Measurements from ENCODE around the gene PGM2. TPM values are rescaled to one million over a fixed set of nuclear protein-coding genes. Genes with fewer than 3 reads are reported as not detected.
"Not testable (repeated sequence)": the region's sequence is repeated elsewhere in the genome, so short reads cannot be mapped to it uniquely, and the experiment has no call there.

The PGM2 gene
- total RNA-seq, 4 donors from 2014 or later: 13.7 to 24.3 (median 15.5) TPM

DNA sequence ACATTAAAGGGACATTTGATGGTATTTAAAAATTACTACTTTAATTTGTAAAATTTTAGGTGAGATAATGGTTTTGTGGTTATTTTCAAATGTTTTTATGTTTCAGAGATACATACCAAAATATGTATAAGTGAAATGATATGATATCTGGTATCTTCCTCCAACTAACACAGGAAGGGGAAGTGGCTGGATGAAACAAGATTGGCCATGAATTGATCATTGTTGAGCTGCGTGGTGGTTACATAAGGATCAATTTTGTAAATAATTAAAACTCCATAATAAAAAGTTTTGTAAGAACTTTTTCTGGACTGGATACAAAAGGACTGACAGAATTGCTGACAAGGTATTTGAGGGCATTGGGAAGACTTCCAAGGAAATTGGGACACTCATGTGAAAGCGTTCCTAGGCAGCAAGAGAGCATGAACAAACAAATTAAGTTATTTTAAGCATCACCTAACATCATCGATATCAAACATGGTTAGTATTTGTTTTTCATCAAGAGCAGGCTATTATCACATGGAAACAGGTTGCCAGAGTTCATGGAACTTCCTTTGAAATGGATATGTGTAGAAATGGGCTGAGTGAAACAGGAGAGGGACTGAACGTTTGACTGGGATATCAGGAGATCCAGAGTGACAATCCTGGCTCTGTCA, 4.4 kb upstream of the PGM2 start:
- peaks cover 0 to 9% (median 2%) of the 10 kb centered on the region in 4 donors for H3K4me1 ChIP-seq
- H3K4me3 ChIP-seq: no peak overlapping the region
- no peaks in the 10 kb centered on the region for H3K36me3 ChIP-seq
- H3K27ac ChIP-seq: no peak overlapping the region
- WGBS, 2 donors: 57 to 58% methylated on average over 4 of the region's 4 CpGs
- DNase-seq (ENCODE audit: low spot score in 2 of 2): no peak
- H3K27me3 ChIP-seq: no peaks in the 10 kb centered on the region
- TF ChIP-seq, protein P1, sequence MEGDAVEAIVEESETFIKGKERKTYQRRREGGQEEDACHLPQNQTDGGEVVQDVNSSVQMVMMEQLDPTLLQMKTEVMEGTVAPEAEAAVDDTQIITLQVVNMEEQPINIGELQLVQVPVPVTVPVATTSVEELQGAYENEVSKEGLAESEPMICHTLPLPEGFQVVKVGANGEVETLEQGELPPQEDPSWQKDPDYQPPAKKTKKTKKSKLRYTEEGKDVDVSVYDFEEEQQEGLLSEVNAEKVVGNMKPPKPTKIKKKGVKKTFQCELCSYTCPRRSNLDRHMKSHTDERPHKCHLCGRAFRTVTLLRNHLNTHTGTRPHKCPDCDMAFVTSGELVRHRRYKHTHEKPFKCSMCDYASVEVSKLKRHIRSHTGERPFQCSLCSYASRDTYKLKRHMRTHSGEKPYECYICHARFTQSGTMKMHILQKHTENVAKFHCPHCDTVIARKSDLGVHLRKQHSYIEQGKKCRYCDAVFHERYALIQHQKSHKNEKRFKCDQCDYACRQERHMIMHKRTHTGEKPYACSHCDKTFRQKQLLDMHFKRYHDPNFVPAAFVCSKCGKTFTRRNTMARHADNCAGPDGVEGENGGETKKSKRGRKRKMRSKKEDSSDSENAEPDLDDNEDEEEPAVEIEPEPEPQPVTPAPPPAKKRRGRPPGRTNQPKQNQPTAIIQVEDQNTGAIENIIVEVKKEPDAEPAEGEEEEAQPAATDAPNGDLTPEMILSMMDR (IDR thresholded peaks at IDR 0.05): no peak
- TF ChIP-seq POLR2A (IDR thresholded peaks at IDR 0.05): no peak
- TF ChIP-seq EP300 (IDR thresholded peaks at IDR 0.05): no peak
- no peaks in the 10 kb centered on the region for H3K9me3 ChIP-seq

- Histone ChIP-seq H3K4me3 (peak overlapping the region; percentile 68 to 95 (median 80)), H3K27ac (peak overlapping the region; percentile 21 to 88 (median 68)), H3K4me1 (peaks cover 3 to 22% (median 5%) of the 10 kb centered on the region in 4 donors)
- WGBS, 2 donors: 8 to 10% methylated on average over 9 of the region's 9 CpGs
- H3K36me3 ChIP-seq; H3K27me3 ChIP-seq; H3K9me3 ChIP-seq; DNase-seq (ENCODE audit: low spot score in 2 of 2): not testable (repeated sequence)
These were observed 985 bp upstream of the PGM2 start for GRCh38 chr4:37825501-37825900.

DNA sequence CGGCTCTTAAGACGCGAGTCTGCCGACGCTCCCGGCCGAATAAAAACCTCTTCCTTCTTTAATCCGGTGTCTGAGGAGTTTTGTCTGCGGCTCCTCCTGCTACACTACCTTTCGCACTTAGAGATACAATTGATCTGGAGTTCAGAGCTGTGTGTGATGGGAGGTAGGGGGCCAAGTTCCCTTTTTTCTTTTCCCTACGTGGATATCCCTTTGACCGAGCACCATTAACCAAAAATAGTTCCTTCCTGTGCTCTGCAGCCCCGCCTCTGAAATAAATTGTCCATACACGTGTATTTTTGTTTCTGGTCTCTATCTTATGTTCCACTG, 555 bp upstream of the PGM2 start:
- no peak for DNase-seq (ENCODE audit: low spot score in 2 of 2)
- Histone ChIP-seq H3K27ac (peak overlapping the region; percentile 21 to 88 (median 68)), H3K9me3 (no peaks in the 10 kb centered on the region), H3K27me3 (no peaks in the 10 kb centered on the region), H3K4me1 (peaks cover 3 to 22% (median 5%) of the 10 kb centered on the region in 4 donors), H3K4me3 (peak overlapping the region; percentile 68 to 95 (median 80)), H3K36me3 (peaks cover 0 to 12% (median 0%) of the 10 kb centered on the region in 3 donors)
- TF ChIP-seq, protein P1 (IDR thresholded peaks at IDR 0.05): no peak
- TF ChIP-seq POLR2A (IDR thresholded peaks at IDR 0.05) (no peak), EP300 (IDR thresholded peaks at IDR 0.05) (no peak)
- 0 to 1% methylated on average over 14 of the region's 14 CpGs for WGBS, 2 donors

GRCh38 chr4:37827030-37827685, 672 bp downstream of the PGM2 start:
- H3K4me3 ChIP-seq: peak overlapping the region; percentile 68 to 95 (median 80)
- peaks cover 0 to 23% (median 0%) of the 10 kb centered on the region in 3 donors for H3K36me3 ChIP-seq
- H3K4me1 ChIP-seq: peaks cover 3 to 22% (median 5%) of the 10 kb centered on the region in 4 donors
- 8 to 9% methylated on average over 25 to 38 of the region's 38 CpGs for WGBS, 2 donors
- peak overlapping the region in 3 of 4 donors; percentile 62 to 88 (median 82) for H3K27ac ChIP-seq
- H3K9me3 ChIP-seq: no peaks in the 10 kb centered on the region
- H3K27me3 ChIP-seq: no peaks in the 10 kb centered on the region
- DNase-seq (ENCODE audit: low spot score in 2 of 2): no peak
- TF ChIP-seq POLR2A (IDR thresholded peaks at IDR 0.05) (no peak), EP300 (IDR thresholded peaks at IDR 0.05) (no peak)
- TF ChIP-seq, protein P1 (IDR thresholded peaks at IDR 0.05): no peak

DNA sequence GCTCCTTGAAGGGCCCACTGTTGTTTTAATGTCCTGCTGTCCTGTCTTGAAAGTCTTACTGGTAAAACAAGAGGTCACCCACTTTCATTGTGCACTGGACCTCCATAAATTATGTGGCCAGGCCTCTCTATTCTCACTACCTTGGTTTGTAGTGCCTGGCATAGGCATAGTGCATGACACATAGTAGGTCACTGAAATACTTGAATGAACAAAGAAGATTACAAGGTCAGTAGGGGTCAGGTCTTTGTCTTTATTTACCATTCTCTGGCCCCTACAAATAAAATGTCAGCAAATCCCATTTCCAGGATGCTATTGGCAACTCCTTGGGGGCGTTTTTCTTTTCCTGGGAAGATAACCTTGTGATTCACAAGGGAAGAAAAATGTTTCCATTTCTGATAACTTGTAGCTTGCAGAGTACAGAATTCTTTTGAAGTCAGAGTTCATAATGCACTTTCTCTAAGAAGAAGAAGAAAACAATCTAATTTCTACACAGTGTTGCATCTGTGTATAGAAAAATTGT, 1.4 kb downstream of the PGM2 start:
- DNase-seq (ENCODE audit: low spot score in 2 of 2): no peak
- H3K4me3 ChIP-seq: peak overlapping the region in 2 of 4 donors; percentile 68 to 72
- no peak overlapping the region for H3K27ac ChIP-seq
- TF ChIP-seq, protein P1 (IDR thresholded peaks at IDR 0.05): no peak
- TF ChIP-seq POLR2A (IDR thresholded peaks at IDR 0.05) (no peak), EP300 (IDR thresholded peaks at IDR 0.05) (no peak)
- H3K36me3 ChIP-seq: peaks cover 0 to 30% (median 0%) of the 10 kb centered on the region in 3 donors
- 73 to 88% methylated on average over 1 of the region's 1 CpG for WGBS, 2 donors
- no peaks in the 10 kb centered on the region for H3K27me3 ChIP-seq
- peaks cover 3 to 22% (median 5%) of the 10 kb centered on the region in 4 donors for H3K4me1 ChIP-seq
- H3K9me3 ChIP-seq: no peaks in the 10 kb centered on the region

Measured in tibial nerve (tissue), 4 donors.